BLaER1 (cell line): ENCODE data around the gene ANKS1B.
"Not testable (repeated sequence)": the region's sequence is repeated elsewhere in the genome, so short reads cannot be mapped to it uniquely, and the experiment has no call there.

ENCODE experiments used
- H3K27ac ChIP-seq: shearing (Covaris generic); formaldehyde crosslinking; 2 replicates; pipeline ENCODE4 v1.8.1; 2022
- H3K27me3 ChIP-seq: shearing (Covaris generic); formaldehyde crosslinking; 2 replicates; pipeline ENCODE4 v1.8.1; 2022
- H3K36me3 ChIP-seq: shearing (Covaris generic); formaldehyde crosslinking; 2 replicates; pipeline ENCODE4 v1.8.1; 2022
- H3K4me1 ChIP-seq: shearing (Covaris generic); formaldehyde crosslinking; 2 replicates; pipeline ENCODE4 v1.8.1; 2022
- H3K4me2 ChIP-seq: shearing (Covaris generic); formaldehyde crosslinking; 2 replicates; pipeline ENCODE4 v1.8.1; 2022
- H3K4me3 ChIP-seq: shearing (Covaris generic); formaldehyde crosslinking; 2 replicates; pipeline ENCODE4 v1.8.1; 2022
- H3K9ac ChIP-seq: shearing (Covaris generic); formaldehyde crosslinking; 2 replicates; pipeline ENCODE4 v1.8.1; 2022
- H3K9me3 ChIP-seq: shearing (Covaris generic); formaldehyde crosslinking; 2 replicates; pipeline ENCODE4 v1.8.1; 2022
- H4K20me1 ChIP-seq: shearing (Covaris generic); formaldehyde crosslinking; 2 replicates; pipeline ENCODE4 v1.8.1; 2022
- Cebpa-rat ChIP-seq: shearing (Covaris generic); IDR thresholded peaks from 2 replicates; pipeline ENCODE4 v1.8.1; 2022

The ANKS1B gene

DNA sequence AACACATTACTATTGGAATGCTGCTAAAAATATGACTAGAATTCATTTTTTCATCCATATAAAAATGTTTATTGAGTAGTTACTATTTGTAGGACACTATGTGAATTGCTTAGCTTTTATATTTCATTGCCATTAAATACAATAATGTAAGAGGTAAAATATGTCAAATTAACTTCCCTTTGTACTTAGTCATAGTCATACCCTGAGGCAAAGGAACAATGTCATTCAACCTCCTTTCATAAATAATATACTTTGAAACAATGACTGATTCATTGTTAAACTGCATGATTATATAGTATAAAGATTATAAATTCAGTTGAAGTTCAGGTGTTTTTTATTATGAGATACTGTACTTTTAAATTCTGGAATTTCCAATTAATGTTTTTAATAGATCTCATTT is 232.0 kb downstream of the ANKS1B start:
- Histone ChIP-seq H3K9ac (no peak overlapping the region), H3K36me3 (peaks cover 60% of the 10 kb centered on the region), H3K27ac (no peak overlapping the region)

DNA sequence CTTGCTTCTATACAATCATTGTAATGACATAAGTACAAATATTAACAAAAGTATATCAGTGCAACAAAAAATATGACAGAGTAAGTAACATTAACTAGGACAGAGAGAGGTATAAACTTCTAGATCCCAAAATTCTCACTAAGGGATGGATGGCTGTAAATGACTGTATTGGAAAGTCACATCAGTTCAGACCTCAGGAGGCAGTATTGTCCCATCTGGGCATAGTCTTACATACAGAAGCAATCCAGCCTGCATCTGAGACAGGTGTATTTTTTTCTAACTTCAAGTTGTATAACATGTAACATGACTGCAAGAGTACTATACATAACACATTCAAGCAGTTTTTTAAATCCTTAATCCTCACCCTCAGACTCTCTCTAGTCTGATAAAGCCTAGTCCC is 238.2 kb downstream of the ANKS1B start:
- H3K27me3 ChIP-seq: no peaks in the 10 kb centered on the region
- H3K4me1 ChIP-seq: peaks cover 34% of the 10 kb centered on the region
- TF ChIP-seq Cebpa-rat: no peak
- no peak overlapping the region for H3K27ac ChIP-seq
- peaks cover 48% of the 10 kb centered on the region; the same call in 1 of the 2 replicates for H3K36me3 ChIP-seq
- no peak overlapping the region for H3K9ac ChIP-seq
- no peak overlapping the region for H3K4me2 ChIP-seq
- H3K4me3 ChIP-seq: no peak overlapping the region
- no peaks in the 10 kb centered on the region for H3K9me3 ChIP-seq
- H4K20me1 ChIP-seq: no peaks in the 10 kb centered on the region; the same call in 1 of the 2 replicates

More for the DNA sequence above, 232.0 kb downstream of the ANKS1B start:
- TF ChIP-seq Cebpa-rat: no peak
- Histone ChIP-seq H3K27me3 (no peaks in the 10 kb centered on the region), H3K4me1 (peaks cover 10% of the 10 kb centered on the region), H3K4me3 (no peak overlapping the region), H3K4me2 (no peak overlapping the region), H4K20me1 (no peaks in the 10 kb centered on the region; the same call in 1 of the 2 replicates), H3K9me3 (peaks cover 13% of the 10 kb centered on the region)

DNA sequence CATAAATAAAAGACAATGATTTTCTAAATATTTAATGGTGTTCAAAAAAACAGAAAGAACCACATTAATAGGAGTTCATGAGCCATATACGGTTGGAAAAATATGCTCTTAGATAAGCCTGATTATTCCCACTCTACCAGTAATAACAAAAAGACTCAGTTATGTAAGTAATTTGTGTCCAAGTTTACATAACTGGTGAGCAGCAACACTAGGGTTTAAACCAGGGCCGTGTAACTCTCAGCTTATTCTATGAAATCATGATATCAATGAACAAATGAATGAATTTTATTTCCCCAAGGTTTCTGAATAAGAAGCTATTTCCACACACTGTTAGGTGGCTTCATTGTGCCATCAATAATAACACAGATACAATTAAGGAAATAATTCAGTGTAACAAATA is 238.8 kb downstream of the ANKS1B start:
- Histone ChIP-seq H3K9ac (no peak overlapping the region), H3K4me1 (peaks cover 34% of the 10 kb centered on the region), H3K36me3 (peaks cover 54% of the 10 kb centered on the region; the same call in 1 of the 2 replicates), H3K27ac (no peak overlapping the region), H3K9me3 (no peaks in the 10 kb centered on the region), H4K20me1 (no peaks in the 10 kb centered on the region; the same call in 1 of the 2 replicates), H3K27me3 (no peaks in the 10 kb centered on the region), H3K4me2 (no peak overlapping the region), H3K4me3 (no peak overlapping the region)
- TF ChIP-seq Cebpa-rat: no peak

GRCh38 chr12:99745121-99745520 is 239.6 kb downstream of the ANKS1B start:
- H3K4me2 ChIP-seq: peak overlapping the region; percentile 59; the same call in 1 of the 2 replicates
- no peaks in the 10 kb centered on the region; the same call in 1 of the 2 replicates for H4K20me1 ChIP-seq
- TF ChIP-seq Cebpa-rat: no peak
- no peaks in the 10 kb centered on the region for H3K9me3 ChIP-seq
- H3K4me1 ChIP-seq: peaks cover 34% of the 10 kb centered on the region
- no peaks in the 10 kb centered on the region for H3K27me3 ChIP-seq
- no peak overlapping the region for H3K27ac ChIP-seq
- no peak overlapping the region for H3K4me3 ChIP-seq
- peaks cover 56% of the 10 kb centered on the region for H3K36me3 ChIP-seq
- H3K9ac ChIP-seq: no peak overlapping the region

- H3K36me3 ChIP-seq: peaks cover 67% of the 10 kb centered on the region
- H3K4me2 ChIP-seq: no peak overlapping the region
- H3K4me3 ChIP-seq: no peak overlapping the region
- no peak overlapping the region for H3K9ac ChIP-seq
- H3K4me1 ChIP-seq: peaks cover 17% of the 10 kb centered on the region
- no peaks in the 10 kb centered on the region for H3K9me3 ChIP-seq
- no peak for TF ChIP-seq Cebpa-rat
- no peak overlapping the region for H3K27ac ChIP-seq
- H3K27me3 ChIP-seq: no peaks in the 10 kb centered on the region
- H4K20me1 ChIP-seq: peaks cover 10% of the 10 kb centered on the region; the same call in 1 of the 2 replicates
Measured at GRCh38 chr12:99736760-99737269, 247.9 kb downstream of the ANKS1B start.

DNA sequence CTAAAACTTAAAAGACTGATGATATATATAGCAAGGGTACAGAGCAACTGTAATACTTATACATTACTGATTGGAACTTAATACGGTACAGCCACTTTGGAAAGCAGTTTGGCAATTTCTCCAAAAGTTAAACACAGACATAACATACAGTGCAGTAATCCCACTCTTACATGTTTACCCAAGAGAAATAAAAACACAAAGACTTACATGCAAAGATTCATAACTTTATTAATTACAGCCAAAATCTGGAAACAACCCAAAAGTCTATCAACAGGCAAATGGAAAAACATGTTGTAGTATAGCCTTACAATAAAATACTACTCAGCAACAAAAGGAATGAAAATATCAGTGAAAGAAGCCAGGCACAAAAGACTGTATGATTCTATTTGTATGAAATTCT is 252.6 kb downstream of the ANKS1B start:
- TF ChIP-seq Cebpa-rat: no peak
- H3K4me1 ChIP-seq: peaks cover 6% of the 10 kb centered on the region
- no peaks in the 10 kb centered on the region for H3K27me3 ChIP-seq
- H3K36me3 ChIP-seq: peaks cover 68% of the 10 kb centered on the region
- H3K4me2 ChIP-seq: no peak overlapping the region
- no peak overlapping the region for H3K27ac ChIP-seq
- H3K4me3 ChIP-seq: no peak overlapping the region
- H3K9ac ChIP-seq: no peak overlapping the region
- H4K20me1 ChIP-seq: peaks cover 10% of the 10 kb centered on the region; the same call in 1 of the 2 replicates
- peaks cover 31% of the 10 kb centered on the region for H3K9me3 ChIP-seq

GRCh38 chr12:99722690-99723486 is 261.8 kb downstream of the ANKS1B start:
- Histone ChIP-seq H3K4me3 (no peak overlapping the region), H3K9ac (no peak overlapping the region), H3K27ac (no peak overlapping the region), H3K36me3 (peaks cover 65% of the 10 kb centered on the region), H3K27me3 (no peaks in the 10 kb centered on the region), H3K4me2 (no peak overlapping the region), H4K20me1 (peaks cover 15% of the 10 kb centered on the region; the same call in 1 of the 2 replicates), H3K4me1 (no peaks in the 10 kb centered on the region), H3K9me3 (peaks cover 21% of the 10 kb centered on the region)
- TF ChIP-seq Cebpa-rat: no peak

GRCh38 chr12:99721715-99722275 is 262.9 kb downstream of the ANKS1B start:
- H3K4me1 ChIP-seq: no peaks in the 10 kb centered on the region
- TF ChIP-seq Cebpa-rat: no peak
- peaks cover 16% of the 10 kb centered on the region for H3K9me3 ChIP-seq
- H3K4me3 ChIP-seq: no peak overlapping the region
- peaks cover 54% of the 10 kb centered on the region for H3K36me3 ChIP-seq
- no peak overlapping the region for H3K4me2 ChIP-seq
- H3K9ac ChIP-seq: no peak overlapping the region
- H3K27me3 ChIP-seq: no peaks in the 10 kb centered on the region
- H4K20me1 ChIP-seq: peaks cover 15% of the 10 kb centered on the region; the same call in 1 of the 2 replicates
- no peak overlapping the region for H3K27ac ChIP-seq

GRCh38 chr12:99720083-99720465 is 264.7 kb downstream of the ANKS1B start:
- H3K9me3 ChIP-seq: peaks cover 16% of the 10 kb centered on the region
- H3K4me1 ChIP-seq, H3K4me3 ChIP-seq, H3K27me3 ChIP-seq, H3K27ac ChIP-seq, H3K4me2 ChIP-seq, H3K9ac ChIP-seq: not testable (repeated sequence)
- peaks cover 56% of the 10 kb centered on the region for H3K36me3 ChIP-seq
- peaks cover 15% of the 10 kb centered on the region; the same call in 1 of the 2 replicates for H4K20me1 ChIP-seq

GRCh38 chr12:99719411-99720082 is 265.2 kb downstream of the ANKS1B start:
- H3K9me3 ChIP-seq: peaks cover 16% of the 10 kb centered on the region
- H3K9ac ChIP-seq, H3K27ac ChIP-seq, H3K4me3 ChIP-seq, H3K27me3 ChIP-seq, H3K4me1 ChIP-seq, H3K4me2 ChIP-seq: not testable (repeated sequence)
- peaks cover 15% of the 10 kb centered on the region; the same call in 1 of the 2 replicates for H4K20me1 ChIP-seq
- peaks cover 56% of the 10 kb centered on the region for H3K36me3 ChIP-seq

GRCh38 chr12:99715841-99716510 is 268.8 kb downstream of the ANKS1B start:
- not testable (repeated sequence) for H3K4me3 ChIP-seq, H3K4me2 ChIP-seq, H3K4me1 ChIP-seq, H3K27me3 ChIP-seq, H3K9ac ChIP-seq, H4K20me1 ChIP-seq, H3K27ac ChIP-seq, H3K9me3 ChIP-seq
- H3K36me3 ChIP-seq: peaks cover 57% of the 10 kb centered on the region

- H3K27ac ChIP-seq, H3K4me2 ChIP-seq, H4K20me1 ChIP-seq, H3K9me3 ChIP-seq, H3K4me3 ChIP-seq, H3K9ac ChIP-seq, H3K4me1 ChIP-seq, H3K27me3 ChIP-seq: not testable (repeated sequence)
- H3K36me3 ChIP-seq: peaks cover 57% of the 10 kb centered on the region
Measured at GRCh38 chr12:99714921-99715320, 269.8 kb downstream of the ANKS1B start.
